LNCaP clone FGC (cell line): Measurements from ENCODE around the gene GHRHR.

Experiments used
- DNase-seq: peaks from one replicate; pipeline ENCODE4 v3.0.0-alpha.2; 2011; ENCODE audit warnings: low read depth
- H3K4me3 ChIP-seq: 2 replicates; pipeline ENCODE4 v1.5.1; 2011; ENCODE audit warnings: mild to moderate bottlenecking, low read depth, low read length, control low read depth
- TF ChIP-seq, protein P1 (sequence below): IDR thresholded peaks from 2 replicates; pipeline ENCODE4 v1.5.1; 2012; ENCODE audit warnings: mild to moderate bottlenecking; ENCODE audit not compliant: control insufficient read depth, insufficient read depth; ENCODE audit errors: extremely low read depth

Gene GHRHR

GRCh38 chr7:30956704-30957103 lies 7.0 kb upstream of the GHRHR start:
- DNase-seq, result no peak
- no peak overlapping the region for H3K4me3 ChIP-seq
- TF ChIP-seq, protein P1, sequence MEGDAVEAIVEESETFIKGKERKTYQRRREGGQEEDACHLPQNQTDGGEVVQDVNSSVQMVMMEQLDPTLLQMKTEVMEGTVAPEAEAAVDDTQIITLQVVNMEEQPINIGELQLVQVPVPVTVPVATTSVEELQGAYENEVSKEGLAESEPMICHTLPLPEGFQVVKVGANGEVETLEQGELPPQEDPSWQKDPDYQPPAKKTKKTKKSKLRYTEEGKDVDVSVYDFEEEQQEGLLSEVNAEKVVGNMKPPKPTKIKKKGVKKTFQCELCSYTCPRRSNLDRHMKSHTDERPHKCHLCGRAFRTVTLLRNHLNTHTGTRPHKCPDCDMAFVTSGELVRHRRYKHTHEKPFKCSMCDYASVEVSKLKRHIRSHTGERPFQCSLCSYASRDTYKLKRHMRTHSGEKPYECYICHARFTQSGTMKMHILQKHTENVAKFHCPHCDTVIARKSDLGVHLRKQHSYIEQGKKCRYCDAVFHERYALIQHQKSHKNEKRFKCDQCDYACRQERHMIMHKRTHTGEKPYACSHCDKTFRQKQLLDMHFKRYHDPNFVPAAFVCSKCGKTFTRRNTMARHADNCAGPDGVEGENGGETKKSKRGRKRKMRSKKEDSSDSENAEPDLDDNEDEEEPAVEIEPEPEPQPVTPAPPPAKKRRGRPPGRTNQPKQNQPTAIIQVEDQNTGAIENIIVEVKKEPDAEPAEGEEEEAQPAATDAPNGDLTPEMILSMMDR, result no peak

GRCh38 chr7:30965372-30965771 lies 1.6 kb downstream of the GHRHR start:
- DNase-seq, result no peak
- no peak overlapping the region for H3K4me3 ChIP-seq
- TF ChIP-seq, protein P1, result no peak

- TF ChIP-seq, protein P1, result no peak
- no peak overlapping the region for H3K4me3 ChIP-seq
- DNase-seq, result no peak
These were observed 2.1 kb downstream of the GHRHR start for GRCh38 chr7:30965883-30966282.

DNA sequence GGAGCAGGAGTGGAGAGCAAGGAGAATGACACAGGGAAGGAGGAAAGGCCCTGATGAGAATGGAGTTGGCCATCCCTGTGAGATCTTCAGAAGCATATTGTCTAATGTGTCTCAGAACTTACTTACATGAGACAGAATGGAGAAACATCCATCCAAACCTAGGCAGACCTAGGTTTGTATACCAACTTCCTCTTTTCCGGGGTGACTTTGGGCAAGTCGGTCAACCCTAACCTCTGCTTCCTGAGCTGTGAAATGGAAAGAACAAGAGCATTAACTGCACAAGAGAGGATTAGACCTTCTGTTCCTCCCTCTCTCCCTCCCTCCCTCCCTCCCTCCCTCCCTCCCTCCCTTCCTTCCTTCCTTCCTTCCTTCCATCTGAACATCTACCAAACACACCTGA lies 4.5 kb downstream of the GHRHR start:
- no peak overlapping the region for H3K4me3 ChIP-seq
- no peak for DNase-seq
- TF ChIP-seq, protein P1, result no peak

DNA sequence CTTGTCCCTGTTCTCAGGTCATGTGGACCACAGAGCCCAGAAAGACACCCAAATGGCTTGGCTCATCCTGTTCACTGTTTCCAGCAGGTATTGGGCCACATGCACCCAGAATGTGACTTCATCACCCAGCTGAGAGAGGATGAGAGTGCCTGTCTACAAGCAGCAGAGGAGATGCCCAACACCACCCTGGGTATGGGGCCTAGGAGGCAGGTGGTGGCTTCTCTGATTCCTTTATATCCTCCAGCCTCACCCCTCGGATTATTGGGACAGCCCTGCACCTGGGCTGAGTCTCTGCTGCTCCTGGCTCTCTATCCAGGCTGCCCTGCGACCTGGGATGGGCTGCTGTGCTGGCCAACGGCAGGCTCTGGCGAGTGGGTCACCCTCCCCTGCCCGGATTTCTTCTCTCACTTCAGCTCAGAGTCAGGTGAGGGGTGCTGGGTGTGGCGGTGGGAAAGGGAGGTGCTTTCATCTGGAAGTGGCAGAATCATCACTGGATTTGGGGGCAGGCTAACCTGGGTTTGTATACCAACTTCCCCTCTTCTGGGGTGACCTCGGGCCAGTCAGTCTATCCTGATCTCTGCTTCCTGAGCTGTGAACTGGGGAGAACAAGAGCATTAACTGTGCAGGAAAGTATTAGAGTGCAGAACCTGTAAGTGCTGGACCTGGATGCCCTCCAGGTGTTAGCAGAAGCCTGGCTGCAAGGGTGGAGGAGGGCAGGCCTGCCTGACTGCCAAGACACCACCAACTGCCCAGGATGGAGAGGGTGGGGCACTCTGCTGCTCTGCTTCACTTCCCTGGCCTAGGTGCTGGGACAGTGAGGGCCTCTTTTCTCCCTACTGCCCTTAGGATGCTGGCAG lies 5.2 kb downstream of the GHRHR start:
- TF ChIP-seq, protein P1, result no peak
- H3K4me3 ChIP-seq, result no peak overlapping the region
- peak; percentile 52 for DNase-seq

DNA sequence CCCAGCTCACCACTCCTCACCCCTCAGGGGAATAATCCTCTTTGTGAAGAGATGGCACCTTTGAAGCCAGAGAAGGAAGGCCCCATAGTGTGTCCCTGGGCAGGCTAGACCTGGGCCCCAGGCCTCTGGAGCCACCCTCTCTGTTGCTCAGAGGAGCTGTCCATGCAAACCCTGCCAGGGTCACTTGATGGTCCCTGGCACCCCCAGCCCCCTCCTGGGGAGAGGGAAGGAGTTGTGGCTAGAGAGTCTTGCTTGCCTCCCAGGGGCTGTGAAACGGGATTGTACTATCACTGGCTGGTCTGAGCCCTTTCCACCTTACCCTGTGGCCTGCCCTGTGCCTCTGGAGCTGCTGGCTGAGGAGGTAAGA lies 5.8 kb downstream of the GHRHR start:
- DNase-seq, result no peak
- TF ChIP-seq, protein P1, result no peak
- no peak overlapping the region for H3K4me3 ChIP-seq

DNA sequence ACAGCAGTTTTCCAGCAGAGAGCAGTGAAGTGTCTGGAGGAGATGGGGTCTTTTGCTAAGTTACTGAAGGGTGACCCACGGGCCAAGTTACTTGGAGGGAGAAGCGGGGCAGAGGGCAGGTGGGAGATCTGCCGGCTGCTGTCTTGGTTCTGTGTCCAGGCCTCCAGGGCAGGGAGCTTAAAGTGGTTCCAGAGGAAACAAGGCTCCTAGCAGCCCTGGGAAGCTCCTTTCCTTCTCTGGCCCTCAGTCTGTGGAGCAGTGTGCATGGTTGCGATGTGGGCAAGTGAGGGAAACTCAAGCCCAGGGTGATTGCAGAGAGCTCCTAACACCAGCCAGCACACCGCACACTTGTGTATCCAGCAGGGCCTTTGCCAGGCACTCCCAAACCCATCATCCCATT lies 6.3 kb downstream of the GHRHR start:
- H3K4me3 ChIP-seq, result no peak overlapping the region
- TF ChIP-seq, protein P1, result no peak
- no peak for DNase-seq
